ENCODE measurements around the gene HSPA12B. TPM values are rescaled to one million over a fixed set of nuclear protein-coding genes. Genes with fewer than 3 reads are reported as not detected.

Gene HSPA12B
- total and polyA plus RNA-seq, 9 of the 15 experiments (the other 6 are each of a cell fraction or from before 2014, with no cell fraction given) = 0.03 to 0.07 TPM; not detected in 7

GRCh38 chr20:3783068-3783489, 50.6 kb downstream of the HSPA12B start:
- peaks cover 8 to 45% of the 10 kb centered on the region in 2 experiments; a peak in 3 of 5 replicates for H3K4me1 ChIP-seq (replicated peaks in 1 of 2; ENCODE audit: control insufficient read depth in 2 of 2, insufficient read depth in 2 of 2, low read length in 2 of 2)
- intact Hi-C loops (cut with micrococcal nuclease) = loop anchor here (10.0 kb wide), 2 partner anchors 108 to 412 kb away; no protein-coding TSS in a partner anchor
- H3K9me3 ChIP-seq (replicated peaks; ENCODE audit: control insufficient read depth, insufficient read depth, low read depth, low read length) = no peaks in the 10 kb centered on the region
- no CpG with 5 or more reads among the region's 2 CpGs for WGBS (ENCODE audit: insufficient coverage, low coverage, missing lambda C conversion rate)
- H3K79me2 ChIP-seq (ENCODE audit: control insufficient read depth, insufficient read depth, low read length) = peaks cover 31% of the 10 kb centered on the region
- peaks cover 21% of the 10 kb centered on the region; the same call in 1 of the 3 replicates for H3K36me3 ChIP-seq (ENCODE audit: control insufficient read depth, insufficient read depth, low read length)
- H3K9me1 ChIP-seq (ENCODE audit: control insufficient read depth, insufficient read depth, low read length) = no peaks in the 10 kb centered on the region
- H3K9ac ChIP-seq (ENCODE audit: insufficient read depth in 1 of 2, low read depth in 2 of 2, low read length in 2 of 2) = peak overlapping the region in 1 of 2 experiments; percentile 35; a peak in 2 of 4 replicates
- H3K4me2 ChIP-seq (ENCODE audit: insufficient read depth, low read length) = no peak overlapping the region
- BruUV-seq (replicated peaks) = no TSS peak
- FAIRE-seq (no peak), ATAC-seq (no peak), DNase-seq (ENCODE audit: extremely low read depth in 1 of 4, low spot score in 3 of 4) (no peak)
- peaks cover 6% of the 10 kb centered on the region for H4K20me1 ChIP-seq (replicated peaks; ENCODE audit: control insufficient read depth, insufficient read depth, low read length)
- no peak overlapping the region for H3K27ac ChIP-seq (ENCODE audit: extremely low read depth, low read depth, low read length)
- no peaks in the 10 kb centered on the region for H3K27me3 ChIP-seq (ENCODE audit: control insufficient read depth in 2 of 2, insufficient read depth in 2 of 2, low read length in 2 of 2)
- no peak overlapping the region for H2AFZ ChIP-seq (ENCODE audit: low read depth, low read length)
- POLR2A ChIA-PET = interaction anchor here (0.7 to 1.7 kb wide), 3 partner anchors 16 to 86 kb away, joined by 3 to 4 read pairs (median 3); partner anchors contain the start of gene ADISSP
- H3K4me3 ChIP-seq = no peak overlapping the region
- in situ Hi-C loops (cut with MboI) = no loop called here
- peak; percentile 8; the same call in 1 of the 2 replicates for TF ChIP-seq POLR2AphosphoS5 (IDR thresholded peaks at IDR 0.05; ENCODE audit: control insufficient read depth, insufficient read depth, low read depth, low read length)
- TF ChIP-seq FOXJ3 (CRISPR knock-in tag; IDR thresholded peaks at IDR 0.05) = no peak
- peak; percentile 46; the same call in 1 of the 2 replicates for TF ChIP-seq POLR2G (IDR thresholded peaks at IDR 0.05; ENCODE audit: low read depth, low read length)
- CTCF ChIA-PET (ENCODE audit: low intra/inter-chr PET ratio) = no interaction called here

- Histone ChIP-seq H3K36me3 (ENCODE audit: control insufficient read depth, insufficient read depth, low read length) (peaks cover 21% of the 10 kb centered on the region; the same call in 1 of the 3 replicates), H4K20me1 (replicated peaks; ENCODE audit: control insufficient read depth, insufficient read depth, low read length) (peaks cover 6% of the 10 kb centered on the region), H3K9me1 (ENCODE audit: control insufficient read depth, insufficient read depth, low read length) (no peaks in the 10 kb centered on the region), H3K4me2 (ENCODE audit: insufficient read depth, low read length) (no peak overlapping the region), H3K9me3 (replicated peaks; ENCODE audit: control insufficient read depth, insufficient read depth, low read depth, low read length) (no peaks in the 10 kb centered on the region), H3K27ac (ENCODE audit: extremely low read depth, low read depth, low read length) (no peak overlapping the region), H3K27me3 (ENCODE audit: control insufficient read depth in 2 of 2, insufficient read depth in 2 of 2, low read length in 2 of 2) (no peaks in the 10 kb centered on the region), H3K4me3 (no peak overlapping the region), H2AFZ (ENCODE audit: low read depth, low read length) (no peak overlapping the region), H3K9ac (ENCODE audit: insufficient read depth in 1 of 2, low read depth in 2 of 2, low read length in 2 of 2) (peak overlapping the region in 1 of 2 experiments; percentile 68; a peak in 1 of 4 replicates), H3K79me2 (ENCODE audit: control insufficient read depth, insufficient read depth, low read length) (peaks cover 31% of the 10 kb centered on the region), H3K4me1 (replicated peaks in 1 of 2; ENCODE audit: control insufficient read depth in 2 of 2, insufficient read depth in 2 of 2, low read length in 2 of 2) (peaks cover 8 to 39% of the 10 kb centered on the region in 2 experiments; a peak in 3 of 5 replicates)
- ATAC-seq (no peak), DNase-seq (ENCODE audit: extremely low read depth in 1 of 4, low spot score in 3 of 4) (no peak), FAIRE-seq (no peak)
- intact Hi-C loops (cut with micrococcal nuclease) (loop anchor here (10.0 kb wide), 2 partner anchors 109 to 411 kb away; no protein-coding TSS in a partner anchor), in situ Hi-C loops (cut with MboI) (no loop called here)
- CTCF ChIA-PET (ENCODE audit: low intra/inter-chr PET ratio) = no interaction called here
- POLR2A ChIA-PET = interaction anchor here (0.9 to 1.7 kb wide), 3 partner anchors 79 to 194 kb away, joined by 3 to 4 read pairs (median 3); no protein-coding TSS in a partner anchor
- BruUV-seq (replicated peaks) = no TSS peak
- WGBS (ENCODE audit: insufficient coverage, low coverage, missing lambda C conversion rate) = 64% methylated on average over 8 of the region's 10 CpGs
- no peak for TF ChIP-seq SMC3 (conservative IDR thresholded peaks at IDR 0.05; ENCODE audit: insufficient read depth, low read depth, low read length)
- TF ChIP-seq, protein P1, sequence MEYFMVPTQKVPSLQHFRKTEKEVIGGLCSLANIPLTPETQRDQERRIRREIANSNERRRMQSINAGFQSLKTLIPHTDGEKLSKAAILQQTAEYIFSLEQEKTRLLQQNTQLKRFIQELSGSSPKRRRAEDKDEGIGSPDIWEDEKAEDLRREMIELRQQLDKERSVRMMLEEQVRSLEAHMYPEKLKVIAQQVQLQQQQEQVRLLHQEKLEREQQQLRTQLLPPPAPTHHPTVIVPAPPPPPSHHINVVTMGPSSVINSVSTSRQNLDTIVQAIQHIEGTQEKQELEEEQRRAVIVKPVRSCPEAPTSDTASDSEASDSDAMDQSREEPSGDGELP (CRISPR knock-in tag; IDR thresholded peaks at IDR 0.05; ENCODE audit: borderline replicate concordance) = 0 out of 2 replicates have a peak, but pooled peaks have one; percentile 21
Observed at GRCh38 chr20:3783511-3784195, 51.2 kb downstream of the HSPA12B start.

Data from K562 (cell line).